HUES48 (cell line): ENCODE measurements around the gene PDCD2L.

Experiments used
- H3K27ac ChIP-seq: one replicate; pipeline ENCODE4 v1.7.0; 2013; ENCODE audit warnings: low read depth, low read length, inconsistent platforms
- H3K27me3 ChIP-seq: 2 replicates; pipeline ENCODE4 v1.6.1; 2013; ENCODE audit warnings: mild to moderate bottlenecking, low read length; ENCODE audit not compliant: control insufficient read depth, insufficient read depth
- H3K36me3 ChIP-seq: 2 replicates; pipeline ENCODE4 v1.6.1; 2013; ENCODE audit warnings: low read length; ENCODE audit not compliant: control insufficient read depth, insufficient read depth
- H3K4me1 ChIP-seq: 2 replicates; pipeline ENCODE4 v1.6.1; 2013; ENCODE audit warnings: mild to moderate bottlenecking, low read length; ENCODE audit not compliant: control insufficient read depth, insufficient read depth
- H3K4me3 ChIP-seq: 2 replicates; pipeline ENCODE4 v1.5.1; 2013; ENCODE audit warnings: mild to moderate bottlenecking, low read depth, low read length
- H3K9ac ChIP-seq: 2 replicates; pipeline ENCODE4 v1.6.1; 2013; ENCODE audit warnings: mild to moderate bottlenecking, low read depth, low read length, moderate library complexity
- H3K9me3 ChIP-seq: 2 replicates; pipeline ENCODE4 v1.6.1; 2013; ENCODE audit warnings: low read length; ENCODE audit not compliant: control insufficient read depth, insufficient read depth

Gene PDCD2L

GRCh38 chr19:34418300-34418699 lies 14.1 kb downstream of the PDCD2L start:
- Histone ChIP-seq H3K4me1 (no peaks in the 10 kb centered on the region), H3K4me3 (no peak overlapping the region), H3K27me3 (no peaks in the 10 kb centered on the region), H3K9me3 (no peaks in the 10 kb centered on the region; the same call in 1 of the 2 replicates), H3K36me3 (peaks cover 82% of the 10 kb centered on the region), H3K27ac (no peak overlapping the region), H3K9ac (no peak overlapping the region)

GRCh38 chr19:34426096-34426661 lies 22.0 kb downstream of the PDCD2L start:
- Histone ChIP-seq H3K4me1 (peaks cover 5% of the 10 kb centered on the region), H3K27me3 (no peaks in the 10 kb centered on the region), H3K27ac (no peak overlapping the region), H3K36me3 (peaks cover 56% of the 10 kb centered on the region), H3K9ac (no peak overlapping the region), H3K4me3 (no peak overlapping the region), H3K9me3 (no peaks in the 10 kb centered on the region)

- peak overlapping the region; percentile 99 for H3K4me3 ChIP-seq
- H3K9ac ChIP-seq: peak overlapping the region; percentile 86
- H3K27me3 ChIP-seq: no peaks in the 10 kb centered on the region
- no peaks in the 10 kb centered on the region for H3K9me3 ChIP-seq
- peaks cover 61% of the 10 kb centered on the region for H3K36me3 ChIP-seq
- peak overlapping the region; percentile 94 for H3K27ac ChIP-seq
- peaks cover 5% of the 10 kb centered on the region for H3K4me1 ChIP-seq
These were observed 24.5 kb downstream of the PDCD2L start for GRCh38 chr19:34428549-34429285.

- Histone ChIP-seq H3K27ac (no peak overlapping the region), H3K4me3 (peak overlapping the region; percentile 99), H3K9ac (no peak overlapping the region), H3K27me3 (no peaks in the 10 kb centered on the region), H3K36me3 (peaks cover 61% of the 10 kb centered on the region), H3K4me1 (peaks cover 5% of the 10 kb centered on the region), H3K9me3 (no peaks in the 10 kb centered on the region)
These were observed 25.4 kb downstream of the PDCD2L start for GRCh38 chr19:34429553-34429952.

GRCh38 chr19:34430738-34431625 lies 26.8 kb downstream of the PDCD2L start:
- Histone ChIP-seq H3K9ac (no peak overlapping the region), H3K27ac (no peak overlapping the region), H3K4me3 (peak overlapping the region; percentile 99), H3K36me3 (peaks cover 64% of the 10 kb centered on the region), H3K4me1 (peaks cover 5% of the 10 kb centered on the region), H3K27me3 (no peaks in the 10 kb centered on the region), H3K9me3 (no peaks in the 10 kb centered on the region)

GRCh38 chr19:34431681-34432402 lies 27.6 kb downstream of the PDCD2L start:
- H3K9me3 ChIP-seq: no peaks in the 10 kb centered on the region
- peaks cover 5% of the 10 kb centered on the region for H3K4me1 ChIP-seq
- no peak overlapping the region for H3K4me3 ChIP-seq
- H3K27ac ChIP-seq: no peak overlapping the region
- peaks cover 65% of the 10 kb centered on the region for H3K36me3 ChIP-seq
- no peaks in the 10 kb centered on the region for H3K27me3 ChIP-seq
- H3K9ac ChIP-seq: no peak overlapping the region

- Histone ChIP-seq H3K27ac (no peak overlapping the region), H3K4me3 (no peak overlapping the region), H3K9me3 (no peaks in the 10 kb centered on the region), H3K36me3 (peaks cover 74% of the 10 kb centered on the region), H3K4me1 (peaks cover 5% of the 10 kb centered on the region), H3K9ac (no peak overlapping the region), H3K27me3 (no peaks in the 10 kb centered on the region)
These were observed 28.6 kb downstream of the PDCD2L start for GRCh38 chr19:34432797-34433196.

- Histone ChIP-seq H3K36me3 (peaks cover 97% of the 10 kb centered on the region), H3K4me3 (no peak overlapping the region), H3K27ac (no peak overlapping the region), H3K4me1 (no peaks in the 10 kb centered on the region), H3K9ac (no peak overlapping the region), H3K9me3 (no peaks in the 10 kb centered on the region), H3K27me3 (no peaks in the 10 kb centered on the region)
These were observed 32.5 kb downstream of the PDCD2L start for GRCh38 chr19:34436716-34437115.

GRCh38 chr19:34448191-34448590 lies 44.0 kb downstream of the PDCD2L start:
- Histone ChIP-seq H3K27me3 (no peaks in the 10 kb centered on the region), H3K9me3 (no peaks in the 10 kb centered on the region), H3K9ac (no peak overlapping the region), H3K36me3 (peaks cover 99% of the 10 kb centered on the region), H3K27ac (no peak overlapping the region), H3K4me1 (no peaks in the 10 kb centered on the region), H3K4me3 (no peak overlapping the region)

GRCh38 chr19:34452723-34453122 lies 48.5 kb downstream of the PDCD2L start:
- Histone ChIP-seq H3K9ac (no peak overlapping the region), H3K4me1 (no peaks in the 10 kb centered on the region), H3K4me3 (no peak overlapping the region), H3K27me3 (no peaks in the 10 kb centered on the region), H3K27ac (no peak overlapping the region), H3K9me3 (no peaks in the 10 kb centered on the region), H3K36me3 (peaks cover 91% of the 10 kb centered on the region)
